Activated CD4-positive, alpha-beta T cell treated with anti-CD3 and anti-CD28 coated beads, Interleukin-2, amount 50 U/mL, for 16 hours (primary cell): Measurements from ENCODE around the gene ST8SIA4.
A peak's percentile ranks its signal among the peaks of the same experiment; 100 is the strongest.

ENCODE experiments used
- DNase-seq: peaks from one replicate; pipeline ENCODE4 v3.0.0-alpha.2; 2020

Gene ST8SIA4

DNA sequence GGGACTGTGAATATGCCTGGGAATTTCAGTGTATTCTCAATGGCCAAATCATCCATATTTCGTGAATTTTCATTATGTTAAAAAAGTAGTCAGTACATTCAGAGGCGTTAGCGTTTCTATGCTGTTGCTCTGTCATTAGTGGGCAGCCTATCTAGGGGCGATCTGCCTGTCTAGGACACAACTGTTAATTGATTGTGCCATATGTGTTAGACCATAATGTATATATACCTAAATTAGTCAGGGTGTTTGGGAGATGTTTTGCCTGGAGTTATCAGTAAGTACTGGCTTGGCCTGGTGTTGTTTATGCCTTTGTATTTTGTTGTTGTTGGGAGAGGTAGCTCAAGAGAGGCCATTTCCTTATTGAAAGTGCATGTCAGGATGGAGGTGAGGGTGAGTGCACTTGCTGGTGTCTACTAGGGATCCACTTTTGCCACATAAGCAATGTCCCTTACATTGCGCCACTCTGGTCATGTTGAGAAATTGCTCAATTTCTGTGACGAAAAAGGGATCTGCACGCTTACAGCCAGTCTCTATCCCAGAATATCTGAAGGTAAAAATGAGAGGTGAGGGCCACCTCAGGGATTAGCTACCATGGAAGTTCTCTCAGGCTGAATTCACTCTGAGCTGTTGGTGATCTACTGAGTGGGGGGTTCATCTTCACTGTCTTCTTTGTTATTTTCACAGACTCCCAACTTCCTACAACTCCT is 123.3 kb downstream of the ST8SIA4 start:
- no peak for DNase-seq

DNA sequence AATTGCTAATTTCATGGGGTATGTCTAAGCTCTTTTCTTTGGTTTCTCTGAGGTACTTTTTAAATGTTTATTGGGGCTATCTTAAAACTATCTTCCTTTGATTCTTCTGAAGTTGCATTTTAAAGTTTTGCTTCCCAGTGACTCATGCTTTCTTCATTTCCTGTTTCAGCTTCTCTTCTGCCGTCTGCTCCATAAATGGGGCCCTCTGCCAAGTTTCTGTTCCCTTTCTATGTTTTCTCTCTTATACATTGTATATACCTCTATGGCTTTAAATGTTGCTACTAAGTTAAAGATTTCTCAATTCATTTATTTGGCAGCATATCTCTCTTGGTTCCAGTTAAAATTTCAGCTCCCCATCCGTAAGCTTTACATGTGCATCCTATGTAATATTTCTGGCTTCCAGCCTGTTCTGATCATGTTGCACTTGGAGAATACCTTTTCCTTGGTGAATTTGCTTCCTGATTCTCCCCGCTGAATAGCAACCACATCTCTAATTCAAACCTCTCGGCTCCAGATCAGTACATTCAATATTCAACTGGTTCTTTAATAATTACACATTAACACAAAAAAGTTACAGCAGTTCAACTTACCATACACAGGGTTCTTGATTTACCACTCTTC is 125.3 kb downstream of the ST8SIA4 start:
- DNase-seq, result peak; percentile 44

DNA sequence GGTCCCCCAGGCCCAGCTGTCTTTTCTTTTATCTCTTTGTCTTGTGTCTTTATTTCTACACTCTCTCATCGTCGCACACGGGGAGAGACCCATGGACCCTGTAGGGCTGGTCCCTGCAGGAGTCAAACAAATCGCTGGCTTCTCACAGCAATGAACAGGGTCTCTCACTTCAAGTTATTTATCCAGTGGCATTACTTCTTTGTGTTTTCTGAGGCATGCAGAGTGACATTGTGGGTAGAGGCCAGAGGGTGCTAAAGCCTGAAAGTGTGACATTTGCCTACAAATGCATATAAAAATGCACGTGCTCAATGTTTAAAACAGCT is 127.6 kb downstream of the ST8SIA4 start:
- DNase-seq, result no peak

DNA sequence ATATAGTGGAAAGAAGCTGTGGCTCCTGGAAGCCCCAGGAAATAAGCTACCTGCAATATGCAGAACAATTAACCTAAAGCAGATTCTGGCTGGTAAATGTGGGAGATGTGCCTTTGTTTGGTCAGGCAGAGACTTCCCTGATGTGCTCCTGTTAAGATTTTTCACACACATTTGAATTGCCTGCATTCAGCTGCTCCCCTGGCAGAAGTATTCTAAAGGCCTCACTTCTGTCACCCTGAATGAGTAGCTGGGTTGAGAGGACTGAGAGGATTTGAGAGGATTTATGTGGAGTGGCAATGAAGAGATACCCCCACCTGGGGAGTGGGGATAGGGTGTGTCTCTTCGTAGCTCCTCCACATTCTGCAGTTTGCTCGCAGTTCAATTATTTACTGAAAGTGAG is 130.5 kb downstream of the ST8SIA4 start:
- no peak for DNase-seq

DNA sequence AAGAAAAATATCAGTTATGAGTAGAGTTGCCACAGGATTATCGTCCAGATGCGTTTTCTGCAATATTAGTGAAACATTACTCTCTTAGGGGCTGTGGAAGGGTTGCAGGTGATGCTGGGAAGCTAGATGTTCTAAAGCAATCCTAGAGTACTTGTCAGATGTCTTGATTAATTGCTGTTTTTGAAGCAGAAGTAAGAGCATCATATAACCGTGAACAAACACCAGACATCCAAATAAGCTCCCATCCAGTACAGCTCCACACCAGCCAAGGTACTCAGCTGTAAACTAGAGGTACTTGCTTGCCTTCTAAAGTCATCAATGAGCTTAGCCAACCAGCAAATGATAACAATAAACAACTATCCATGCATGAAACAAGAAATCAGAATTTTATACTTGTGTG is 131.1 kb downstream of the ST8SIA4 start:
- no peak for DNase-seq

DNA sequence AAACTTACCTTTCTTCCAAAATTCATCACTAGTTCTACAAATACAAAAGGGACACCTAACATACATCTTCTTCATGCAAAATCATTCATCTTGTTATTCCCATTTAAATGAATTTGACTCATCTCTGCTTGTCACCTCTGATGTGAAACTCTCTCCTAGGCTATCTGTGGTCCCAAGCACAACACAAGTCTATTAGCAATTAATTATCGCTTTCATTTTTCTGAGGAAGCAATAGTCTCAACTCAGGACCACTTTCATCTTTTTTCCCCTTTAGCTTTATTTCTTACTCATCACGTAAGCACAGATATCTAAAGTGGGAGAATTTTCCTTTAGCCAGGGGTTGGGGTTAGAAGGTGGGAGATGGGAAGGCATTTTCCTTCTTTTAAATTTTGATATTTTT is 131.9 kb downstream of the ST8SIA4 start:
- DNase-seq, result no peak

DNA sequence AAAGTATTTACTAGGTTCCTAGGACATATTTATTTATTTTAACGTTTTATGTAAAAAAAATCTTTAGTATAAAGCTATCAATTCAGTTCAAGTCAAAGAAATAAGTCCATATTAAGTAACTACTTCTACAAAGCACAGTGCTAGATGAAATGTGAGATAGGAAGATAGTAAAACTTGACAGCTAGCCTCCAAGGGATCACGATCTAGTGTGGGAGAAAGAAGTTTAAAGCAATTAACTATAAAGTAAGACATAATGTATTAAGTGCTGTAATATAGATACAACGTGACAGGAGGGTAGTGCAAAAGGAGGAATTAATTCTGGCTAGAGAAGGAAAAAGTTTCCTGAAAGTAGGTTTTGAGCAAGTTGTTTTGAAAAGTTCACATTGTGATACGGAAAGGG is 134.9 kb downstream of the ST8SIA4 start:
- no peak for DNase-seq

DNA sequence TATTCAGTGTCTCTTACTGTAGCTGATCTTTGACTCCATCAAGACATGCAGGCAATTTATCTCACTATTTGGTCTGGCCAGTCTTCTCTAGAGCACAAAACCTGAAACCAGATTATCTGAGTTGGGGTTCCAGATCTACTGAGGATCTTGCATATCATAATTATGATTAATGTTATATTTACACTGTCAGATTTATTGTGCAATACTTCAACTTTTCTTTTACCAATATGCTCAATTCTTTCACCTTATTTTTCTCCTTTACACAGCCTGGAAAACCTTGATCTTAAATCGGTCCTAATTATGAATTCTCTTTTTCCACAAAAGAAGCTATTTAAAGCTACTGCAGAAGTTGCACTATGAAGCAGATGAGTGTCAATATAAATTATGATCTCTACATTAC is 140.1 kb downstream of the ST8SIA4 start:
- DNase-seq, result no peak

DNA sequence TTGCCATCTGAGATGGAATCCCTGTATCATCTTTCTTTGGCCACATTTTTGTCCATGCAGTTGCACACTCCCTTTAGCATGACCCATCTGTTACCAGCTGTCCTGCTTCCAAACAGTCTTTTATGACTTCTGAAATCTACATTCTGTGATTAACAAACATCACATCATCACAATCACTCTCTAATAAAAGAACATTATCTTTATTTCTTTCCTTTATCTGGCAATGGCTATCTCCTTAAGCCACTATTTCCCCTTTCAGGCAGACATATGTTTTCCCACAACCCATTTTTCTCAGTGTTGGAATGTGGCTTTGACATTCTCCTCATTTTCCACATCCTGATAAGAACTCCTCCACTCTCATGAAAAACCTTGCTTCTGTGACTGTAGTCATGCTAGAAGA is 141.0 kb downstream of the ST8SIA4 start:
- no peak for DNase-seq

DNA sequence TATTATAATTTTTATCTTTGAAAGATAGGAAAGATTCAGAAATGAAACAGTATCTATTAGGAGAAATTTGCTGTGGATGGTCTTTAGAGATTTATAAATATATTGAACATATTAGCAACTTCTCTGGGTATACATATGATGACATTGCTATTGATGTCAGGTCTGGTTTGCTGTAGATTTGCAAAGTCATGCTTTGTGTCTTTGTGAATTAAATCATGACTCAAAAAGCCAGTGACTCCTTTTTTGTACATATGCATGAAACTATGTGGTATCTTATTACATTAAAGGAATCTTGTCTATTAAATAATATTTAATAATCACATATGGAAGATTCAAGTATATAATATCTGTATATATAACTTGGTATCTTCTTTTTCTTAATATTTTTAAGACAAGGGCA is 141.9 kb downstream of the ST8SIA4 start:
- DNase-seq, result no peak

DNA sequence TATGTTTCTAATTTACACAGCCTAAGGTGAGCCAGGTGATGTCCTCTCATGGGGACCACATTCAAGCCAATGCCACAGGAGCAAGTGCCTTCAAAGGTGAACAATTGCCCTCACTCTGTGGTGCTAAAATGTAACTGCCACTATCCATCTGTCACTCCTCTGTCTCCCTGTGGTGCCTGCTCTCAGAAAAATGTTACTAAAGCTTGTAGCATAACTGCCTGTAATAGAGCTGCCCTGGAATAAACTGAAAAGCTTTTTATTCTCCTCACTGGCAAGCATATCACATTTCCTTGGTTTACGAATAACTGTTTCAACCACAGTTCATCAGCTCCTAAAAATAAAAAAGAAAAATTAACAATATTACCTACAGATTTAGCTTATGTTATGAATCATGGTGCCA is 142.4 kb downstream of the ST8SIA4 start:
- DNase-seq, result no peak

DNA sequence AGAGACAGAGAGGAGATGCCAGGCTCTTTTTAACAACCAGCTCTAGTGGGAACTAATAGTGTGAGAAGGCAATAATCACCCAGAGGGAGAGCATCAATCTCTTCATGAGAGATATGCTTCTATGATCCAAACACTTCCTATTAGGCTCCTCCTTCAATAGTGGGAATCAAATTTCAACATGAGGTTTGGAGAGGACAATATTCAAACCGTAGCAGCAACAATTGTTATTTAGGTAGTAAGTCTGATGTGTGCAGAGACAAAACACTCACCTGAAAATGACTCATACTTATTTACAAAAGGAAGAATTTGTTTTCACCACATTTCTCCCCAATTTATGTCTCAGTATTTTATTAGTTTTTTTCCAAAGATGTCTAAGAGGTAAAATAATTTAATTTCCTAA is 144.3 kb downstream of the ST8SIA4 start:
- no peak for DNase-seq

DNA sequence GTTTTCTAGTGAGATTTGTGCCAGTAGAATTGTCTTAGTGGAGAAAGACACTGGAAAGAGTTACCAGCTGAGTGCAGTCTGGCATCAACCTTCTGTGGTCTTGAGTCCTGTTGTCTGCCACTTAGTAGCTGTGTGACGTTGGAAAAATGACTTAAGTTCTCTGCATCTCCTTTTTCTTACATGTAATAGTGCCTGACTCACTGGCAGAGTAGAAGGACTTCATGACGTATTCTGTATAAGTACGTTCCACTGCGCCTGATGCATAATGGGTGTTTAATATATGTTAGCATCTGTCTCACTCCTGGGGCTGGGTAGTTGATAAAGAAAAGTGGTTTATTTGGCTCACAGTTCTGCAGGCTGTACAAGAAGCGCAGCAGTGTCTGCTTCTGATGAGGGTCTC is 144.8 kb downstream of the ST8SIA4 start:
- DNase-seq, result no peak

DNA sequence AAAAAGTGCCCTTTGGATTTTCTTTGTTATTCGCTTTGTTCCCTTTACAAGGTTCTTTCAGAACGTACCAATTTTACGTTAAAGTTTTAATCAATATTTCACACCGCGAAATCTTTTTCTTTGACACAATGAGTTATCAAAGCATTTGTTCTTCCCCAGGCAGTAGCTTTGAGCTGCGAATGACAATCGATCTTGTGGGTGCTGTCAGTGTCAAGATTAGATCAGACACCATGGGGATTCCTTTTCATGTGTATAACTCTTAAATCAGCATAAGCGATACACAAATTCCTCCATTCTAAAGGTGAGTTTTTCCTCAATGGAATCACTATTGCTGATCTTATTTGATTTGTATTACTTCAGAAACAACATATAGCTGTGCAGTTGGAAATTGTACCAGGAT is 145.5 kb downstream of the ST8SIA4 start:
- no peak for DNase-seq
